Measurements from ENCODE around the gene GALNT17. TPM values are rescaled to one million over a fixed set of nuclear protein-coding genes. Genes with fewer than 3 reads are reported as not detected.

Gene GALNT17
- total RNA-seq, 2 donors from 2014 or later = 0.35 to 2.4 TPM

GRCh38 chr7:71411475-71411874 is 279.5 kb downstream of the GALNT17 start:
- DNase-seq = no peak
- ATAC-seq = no peak
- intact Hi-C loops (cut with DNase I) = no loop called here

GRCh38 chr7:71414490-71414889 is 282.5 kb downstream of the GALNT17 start:
- ATAC-seq (no peak), DNase-seq (peak; percentile 29)
- intact Hi-C loops (cut with DNase I) = no loop called here

GRCh38 chr7:71419546-71420337 is 287.8 kb downstream of the GALNT17 start:
- DNase-seq = no peak
- no peak for ATAC-seq
- intact Hi-C loops (cut with DNase I) = no loop called here

GRCh38 chr7:71422104-71422503 is 290.2 kb downstream of the GALNT17 start:
- no peak for DNase-seq
- intact Hi-C loops (cut with DNase I) = no loop called here
- ATAC-seq = no peak

GRCh38 chr7:71424166-71425035 is 292.5 kb downstream of the GALNT17 start:
- intact Hi-C loops (cut with DNase I) = no loop called here
- ATAC-seq = peak; percentile 82 to 84
- peak; percentile 55 for DNase-seq

- no peak for ATAC-seq
- DNase-seq = no peak
- intact Hi-C loops (cut with DNase I) = no loop called here
Observed at GRCh38 chr7:71429083-71429482, 297.1 kb downstream of the GALNT17 start.

GRCh38 chr7:71430246-71430645 is 298.3 kb downstream of the GALNT17 start:
- intact Hi-C loops (cut with DNase I) = no loop called here
- ATAC-seq = no peak
- DNase-seq = no peak

- no peak for ATAC-seq
- intact Hi-C loops (cut with DNase I) = no loop called here
- no peak for DNase-seq
Observed at GRCh38 chr7:71439321-71439720, 307.4 kb downstream of the GALNT17 start.

GRCh38 chr7:71442492-71443190 is 310.7 kb downstream of the GALNT17 start:
- no peak for ATAC-seq
- DNase-seq = no peak
- intact Hi-C loops (cut with DNase I) = no loop called here

- ATAC-seq (no peak), DNase-seq (no peak)
- intact Hi-C loops (cut with DNase I) = no loop called here
Observed at GRCh38 chr7:71443191-71443530, 311.2 kb downstream of the GALNT17 start.

GRCh38 chr7:71444130-71444529 is 312.2 kb downstream of the GALNT17 start:
- DNase-seq (no peak), ATAC-seq (no peak)
- intact Hi-C loops (cut with DNase I) = no loop called here

- intact Hi-C loops (cut with DNase I) = no loop called here
- no peak for DNase-seq
- peak; percentile 53 to 59 for ATAC-seq
Observed at GRCh38 chr7:71453630-71454029, 321.7 kb downstream of the GALNT17 start.

- DNase-seq (no peak), ATAC-seq (no peak)
- intact Hi-C loops (cut with DNase I) = no loop called here
Observed at GRCh38 chr7:71454981-71455380, 323.0 kb downstream of the GALNT17 start.

- DNase-seq (no peak), ATAC-seq (no peak)
- intact Hi-C loops (cut with DNase I) = no loop called here
Observed at GRCh38 chr7:71457021-71457420, 325.1 kb downstream of the GALNT17 start.

GRCh38 chr7:71457846-71458590 is 326.1 kb downstream of the GALNT17 start:
- DNase-seq = no peak
- intact Hi-C loops (cut with DNase I) = no loop called here
- peak in 1 of 2 donors; percentile 63 for ATAC-seq

GRCh38 chr7:71459132-71459531 is 327.2 kb downstream of the GALNT17 start:
- DNase-seq (no peak), ATAC-seq (no peak)
- intact Hi-C loops (cut with DNase I) = no loop called here

- intact Hi-C loops (cut with DNase I) = no loop called here
- no peak for DNase-seq
Observed at GRCh38 chr7:71461572-71461971, 329.6 kb downstream of the GALNT17 start.

GRCh38 chr7:71465741-71466189 is 333.8 kb downstream of the GALNT17 start:
- intact Hi-C loops (cut with DNase I) = no loop called here
- no peak for DNase-seq
- ATAC-seq = no peak

More at GRCh38 chr7:71461572-71461971, 329.6 kb downstream of the GALNT17 start:
- no peak for ATAC-seq

All from left cardiac atrium (tissue), 4 donors.